Raji (cell line): ENCODE measurements around the gene COL1A1.

Source experiments
- POLR2A ChIP-seq: IDR thresholded peaks from 2 replicates; pipeline ENCODE4 v1.6.1; 2011; ENCODE audit warnings: low read depth, low read length, control low read depth; ENCODE audit not compliant: insufficient read depth

Gene COL1A1

DNA sequence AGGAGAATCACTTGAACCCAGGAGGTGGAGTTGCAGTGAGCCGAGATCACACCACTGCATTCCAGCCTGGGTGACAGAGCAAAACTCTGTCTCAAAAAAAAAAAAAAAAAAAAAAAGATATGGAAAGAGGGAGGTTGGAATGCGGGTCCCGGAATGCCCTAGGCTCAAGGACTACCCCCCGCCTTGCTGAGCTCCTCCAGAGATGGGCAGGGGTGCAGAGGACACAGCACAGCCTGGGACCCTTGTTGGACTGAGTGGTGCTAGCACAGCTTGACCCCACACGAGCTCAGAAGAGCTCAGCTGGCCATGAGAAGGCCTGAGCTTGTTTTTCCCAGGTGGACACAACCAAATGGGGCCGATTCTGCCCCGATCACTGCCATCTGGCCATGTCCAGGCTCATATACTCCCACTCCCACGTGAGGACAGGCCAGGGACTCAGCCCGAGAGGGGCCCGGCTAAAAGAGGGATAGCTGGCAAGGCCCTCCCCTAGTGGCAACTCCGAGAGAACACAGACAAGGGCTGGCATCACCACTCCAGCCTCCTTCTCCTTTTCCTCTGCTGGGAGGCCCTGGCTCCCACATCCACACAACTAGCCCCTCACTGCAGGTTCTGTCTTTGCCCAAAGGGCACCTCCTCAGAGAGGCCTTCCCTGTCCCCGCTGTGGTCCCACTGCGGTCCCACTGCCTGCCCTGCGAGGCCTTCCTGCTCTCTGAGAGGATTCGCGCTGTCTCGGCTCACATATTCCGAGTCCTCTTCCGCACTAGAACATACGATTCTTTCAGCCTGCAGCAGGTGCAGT is 24.7 kb downstream of the COL1A1 start:
- TF ChIP-seq POLR2A = no peak

DNA sequence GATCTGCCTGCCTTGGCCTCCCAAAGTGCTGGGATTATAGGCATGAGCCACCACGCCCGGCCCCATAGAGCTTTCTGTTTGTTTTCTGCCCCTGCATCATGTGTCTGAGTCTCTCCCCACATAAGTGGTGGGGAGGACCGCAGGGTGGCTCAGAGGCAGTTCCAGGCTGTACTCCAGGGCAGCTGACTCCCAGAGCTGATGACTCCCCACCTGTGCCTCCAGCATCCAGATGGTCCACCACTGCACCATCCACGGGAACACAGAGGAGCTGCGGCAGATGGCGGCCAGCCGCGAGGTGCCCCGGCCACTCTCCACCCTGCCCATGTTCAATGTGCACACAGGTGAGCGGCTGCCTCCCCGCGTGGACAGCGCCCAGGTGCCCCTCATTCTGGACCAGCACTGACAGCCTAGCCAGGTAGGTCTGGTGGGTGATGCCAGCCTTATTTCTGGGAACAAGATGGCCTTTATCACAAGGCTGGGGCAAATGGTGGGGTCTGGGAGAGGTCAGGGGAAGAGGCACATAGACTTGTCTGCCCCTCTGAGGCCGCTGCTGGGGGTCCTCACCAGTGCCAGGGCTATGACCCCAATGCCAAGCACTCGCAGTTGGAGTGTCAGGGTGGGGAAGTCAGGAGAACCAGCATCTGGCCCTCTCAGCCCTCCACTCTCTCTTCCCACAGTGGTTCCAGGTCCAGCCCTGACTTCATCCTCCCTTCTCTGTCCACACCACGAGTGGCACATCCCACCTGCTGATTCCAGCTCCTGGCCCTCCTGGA is 26.2 kb downstream of the COL1A1 start:
- TF ChIP-seq POLR2A = no peak

DNA sequence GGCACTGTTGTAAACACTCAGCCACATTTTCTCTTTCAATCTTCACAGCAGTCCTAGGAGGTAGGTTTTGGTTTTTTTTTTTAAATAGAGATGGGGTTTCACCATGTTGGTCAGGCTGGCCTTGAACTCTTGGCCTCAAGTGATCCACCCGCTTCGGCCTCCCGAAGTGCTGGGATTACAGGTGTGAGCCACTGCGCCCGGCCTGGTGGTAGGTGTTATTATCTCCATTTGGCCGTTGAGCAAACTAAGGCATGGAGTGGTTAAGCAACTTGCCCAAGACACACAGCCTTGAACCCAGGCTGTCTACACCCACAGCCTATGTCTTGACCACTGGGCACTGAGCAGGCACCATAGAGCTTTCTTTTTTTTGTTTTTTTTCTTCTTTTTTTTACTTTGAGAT is 27.0 kb downstream of the COL1A1 start:
- no peak for TF ChIP-seq POLR2A

DNA sequence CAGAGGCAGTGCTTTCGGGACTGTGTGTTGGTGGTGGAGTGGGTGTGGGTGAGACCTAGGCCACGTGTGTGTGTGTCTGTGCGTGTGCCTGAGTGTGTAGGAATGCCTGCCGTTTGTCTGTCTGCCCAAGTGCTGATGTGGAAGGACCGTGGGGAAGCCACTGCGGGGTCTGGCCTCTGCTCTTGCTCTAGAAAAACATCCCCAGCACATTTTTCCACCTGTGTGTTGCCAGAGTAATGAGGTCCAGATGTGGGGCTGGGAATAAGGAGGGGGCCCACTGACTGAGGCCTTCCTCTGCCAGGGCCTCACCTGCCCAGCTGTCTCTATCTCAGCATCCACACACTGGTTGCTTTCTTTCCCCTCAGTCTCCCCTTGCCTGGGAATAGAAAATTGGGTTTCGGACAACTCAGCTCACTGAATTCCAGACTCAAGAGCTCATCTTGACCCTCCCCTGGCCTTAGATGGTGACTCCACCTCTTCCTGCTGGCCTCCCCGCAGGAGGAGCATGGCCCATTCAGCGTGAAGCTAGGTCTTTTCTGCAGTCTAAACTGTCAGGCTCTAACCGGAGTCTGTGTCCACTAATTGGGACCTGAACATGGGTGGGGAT is 28.0 kb downstream of the COL1A1 start:
- TF ChIP-seq POLR2A = no peak

DNA sequence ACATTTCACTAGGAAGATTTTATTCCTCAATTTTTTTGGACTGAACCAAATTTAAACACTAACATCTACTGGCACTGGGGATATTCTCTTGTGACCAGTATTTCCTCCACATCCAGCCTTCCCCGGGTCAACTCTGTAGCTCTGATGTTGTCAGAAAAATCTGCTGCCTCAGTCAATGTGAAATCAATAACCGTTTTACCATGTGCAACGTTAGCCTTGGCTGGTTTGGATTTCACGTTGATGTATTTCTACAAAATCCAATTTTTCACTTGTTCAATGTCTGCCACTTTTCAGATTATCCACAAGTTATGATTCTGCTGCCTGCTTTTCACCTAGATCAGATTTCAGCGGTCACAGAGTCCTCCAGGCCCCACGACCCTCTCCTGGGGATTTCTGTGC is 28.5 kb downstream of the COL1A1 start:
- TF ChIP-seq POLR2A = no peak

DNA sequence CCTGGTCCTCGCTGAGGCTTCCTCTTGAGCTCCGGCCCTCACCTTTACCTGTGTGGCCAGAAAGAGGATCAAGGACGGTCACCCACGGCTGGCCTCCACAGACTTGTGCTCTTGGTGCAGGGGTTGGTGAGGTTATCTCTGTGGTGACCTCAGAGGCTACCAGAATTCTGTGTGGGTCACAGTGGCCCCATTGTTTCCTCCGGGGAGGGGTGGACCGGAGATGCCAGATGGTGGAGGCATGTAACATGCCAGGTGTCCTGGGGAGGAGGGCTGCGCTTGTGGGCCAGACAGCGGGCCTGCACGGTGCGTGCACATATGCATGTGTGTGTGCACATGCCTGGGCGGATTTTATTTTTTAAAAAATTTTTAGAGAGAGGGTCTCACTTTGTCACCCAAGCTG is 29.3 kb downstream of the COL1A1 start:
- TF ChIP-seq POLR2A = no peak

DNA sequence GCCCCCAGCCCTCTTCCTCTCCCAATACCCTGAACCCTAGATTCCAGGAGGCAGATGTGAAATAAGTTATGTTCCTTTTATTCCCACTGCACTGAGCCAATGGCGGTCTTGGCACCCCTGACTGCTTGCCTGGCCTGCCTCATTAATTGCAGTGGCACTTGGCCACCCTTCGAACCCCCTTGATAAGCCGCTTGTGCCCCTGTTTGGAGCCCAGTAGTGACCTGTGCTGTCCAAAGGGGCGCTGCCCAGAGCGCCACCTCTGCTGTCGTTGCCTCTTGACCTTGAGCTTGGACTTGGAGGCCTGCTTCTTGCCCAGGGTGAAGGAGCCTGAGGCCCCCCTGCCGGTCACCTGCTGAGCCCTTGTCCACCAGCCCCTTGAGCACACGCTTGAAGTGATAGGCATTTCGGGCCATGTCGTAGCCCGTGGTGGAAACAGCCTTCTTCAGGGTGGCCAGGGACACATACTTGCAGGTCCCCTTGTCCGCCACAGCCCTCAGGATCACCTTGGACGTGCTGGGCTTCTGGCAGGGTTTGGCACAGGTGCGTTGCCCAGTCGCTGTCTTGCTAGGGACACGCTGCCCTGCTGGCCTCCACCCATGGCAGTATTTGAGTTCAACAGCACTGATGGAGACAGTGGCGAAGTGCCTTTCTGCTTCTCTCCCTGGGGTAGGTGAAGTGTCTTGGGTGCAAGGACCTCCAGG is 29.9 kb downstream of the COL1A1 start:
- TF ChIP-seq POLR2A = no peak

DNA sequence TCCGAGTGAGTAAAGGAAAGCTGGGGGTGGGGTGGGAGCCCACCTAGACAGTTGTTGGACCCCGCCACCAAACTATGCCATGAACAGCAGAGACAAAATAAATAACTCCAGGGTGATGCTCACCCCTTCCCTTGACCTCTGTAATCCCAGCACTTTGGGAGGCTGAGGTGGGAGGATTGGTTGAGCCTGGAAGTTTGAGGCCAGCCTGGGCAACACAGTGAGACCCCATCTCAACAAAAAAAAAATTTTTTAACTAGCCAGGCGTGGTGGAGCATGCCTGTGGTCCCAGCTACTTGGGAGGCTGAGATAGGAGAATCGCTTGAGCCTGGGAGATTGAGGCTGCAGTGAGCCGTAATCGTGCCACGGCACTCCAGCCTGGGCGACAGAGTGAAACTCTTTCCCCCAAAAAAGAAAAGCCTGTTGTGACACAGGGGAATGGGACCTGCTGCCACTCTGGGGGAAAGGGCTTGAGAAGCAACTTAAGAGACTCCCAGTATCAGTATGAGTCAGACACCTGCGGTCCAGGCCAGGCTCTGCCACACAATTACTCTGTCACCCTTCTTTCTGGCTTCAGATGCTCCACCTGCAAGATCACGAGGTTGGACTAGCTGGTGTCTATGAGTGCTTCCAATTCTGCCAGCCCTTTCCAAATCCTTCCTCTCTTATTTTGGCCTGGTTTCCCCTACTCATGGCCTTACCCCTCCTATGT is 30.6 kb downstream of the COL1A1 start:
- no peak for TF ChIP-seq POLR2A

DNA sequence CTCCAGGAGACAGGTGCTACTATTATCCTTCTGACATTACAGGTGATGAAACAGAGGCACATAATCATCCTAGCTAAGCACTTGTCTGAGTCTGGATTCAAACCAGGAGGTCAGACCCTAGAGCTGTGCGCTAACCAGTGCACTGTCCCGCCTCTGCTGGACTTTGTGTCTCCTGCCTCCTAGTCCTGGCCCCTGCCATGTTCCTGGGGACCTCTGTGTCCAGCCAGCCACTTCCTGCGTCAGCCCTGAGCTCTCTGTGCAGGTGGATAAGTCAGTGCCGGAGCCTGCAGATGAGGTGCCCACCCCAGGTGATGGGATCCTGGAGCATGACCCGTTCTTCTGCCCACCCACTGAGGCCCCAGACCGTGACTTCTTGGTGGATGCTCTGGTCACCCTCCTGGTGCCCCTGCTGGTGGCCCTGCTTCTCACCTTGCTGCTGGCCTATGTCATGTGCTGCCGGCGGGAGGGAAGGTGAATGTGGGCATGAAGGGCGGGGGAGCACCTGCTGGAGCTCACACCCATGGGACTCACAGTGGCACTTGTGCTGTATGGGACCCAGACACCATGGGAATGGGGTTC is 31.5 kb downstream of the COL1A1 start:
- TF ChIP-seq POLR2A = no peak

DNA sequence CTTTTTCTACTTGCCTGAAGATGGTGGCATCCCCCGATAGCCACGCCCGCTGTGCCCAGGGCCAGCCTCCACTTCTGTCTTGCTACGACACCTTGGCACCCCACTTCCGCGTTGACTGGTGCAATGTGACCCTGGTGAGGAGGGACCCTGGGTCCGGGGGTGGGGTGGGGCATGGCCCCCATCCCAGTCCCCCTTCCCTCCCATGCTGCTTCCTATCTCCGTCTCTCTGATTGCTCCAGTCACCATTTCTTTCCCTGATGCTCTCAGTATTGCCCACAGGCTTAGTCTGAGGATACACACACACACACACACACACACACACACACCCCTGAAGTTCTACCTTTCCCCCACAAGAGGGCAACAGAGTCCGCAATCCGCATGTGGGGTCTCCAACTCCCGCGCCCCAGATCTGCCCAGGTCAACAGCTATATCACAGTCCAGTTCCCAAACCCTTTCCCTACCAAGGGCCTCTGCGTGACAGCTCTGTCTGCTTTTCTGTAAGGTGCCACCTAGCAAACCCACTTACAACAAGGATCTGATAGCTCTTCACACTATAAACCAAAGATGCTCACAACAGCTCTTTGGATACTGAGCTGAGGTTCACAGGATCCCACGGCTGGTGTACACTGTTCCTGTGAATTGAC is 32.2 kb downstream of the COL1A1 start:
- TF ChIP-seq POLR2A = no peak

DNA sequence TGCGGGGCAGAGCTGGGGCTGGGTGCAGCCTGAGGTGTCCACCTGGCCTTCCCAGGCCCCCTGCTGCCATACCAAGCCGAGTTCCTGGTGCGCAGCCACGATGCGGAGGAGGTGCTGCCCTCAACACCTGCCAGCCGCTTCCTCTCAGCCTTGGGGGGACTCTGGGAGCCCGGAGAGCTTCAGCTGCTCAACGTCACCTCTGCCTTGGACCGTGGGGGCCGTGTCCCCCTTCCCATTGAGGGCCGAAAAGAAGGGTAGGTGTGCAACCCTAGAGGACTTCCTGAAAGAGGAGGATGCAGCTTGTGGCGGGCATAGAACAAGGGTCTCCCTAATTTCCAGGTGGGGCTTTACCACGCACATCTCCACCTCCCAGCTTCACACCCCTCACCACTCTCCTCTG is 33.1 kb downstream of the COL1A1 start:
- TF ChIP-seq POLR2A = no peak

DNA sequence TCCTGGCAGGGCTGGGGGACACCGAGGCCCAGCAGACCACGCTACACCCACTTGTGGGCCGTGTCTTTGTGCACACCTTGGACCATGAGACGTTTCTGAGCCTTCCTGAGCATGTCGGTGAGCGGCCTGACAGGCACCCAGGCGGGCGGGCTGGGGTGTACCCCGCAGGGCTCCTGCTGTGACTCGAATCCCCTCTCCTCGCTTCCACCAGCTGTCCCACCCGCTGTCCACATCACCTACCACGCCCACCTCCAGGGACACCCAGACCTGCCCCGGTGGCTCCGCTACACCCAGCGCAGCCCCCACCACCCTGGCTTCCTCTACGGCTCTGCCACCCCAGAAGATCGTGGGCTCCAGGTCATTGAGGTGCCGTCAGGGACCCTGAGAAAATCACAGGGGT is 34.1 kb downstream of the COL1A1 start:
- TF ChIP-seq POLR2A = no peak

DNA sequence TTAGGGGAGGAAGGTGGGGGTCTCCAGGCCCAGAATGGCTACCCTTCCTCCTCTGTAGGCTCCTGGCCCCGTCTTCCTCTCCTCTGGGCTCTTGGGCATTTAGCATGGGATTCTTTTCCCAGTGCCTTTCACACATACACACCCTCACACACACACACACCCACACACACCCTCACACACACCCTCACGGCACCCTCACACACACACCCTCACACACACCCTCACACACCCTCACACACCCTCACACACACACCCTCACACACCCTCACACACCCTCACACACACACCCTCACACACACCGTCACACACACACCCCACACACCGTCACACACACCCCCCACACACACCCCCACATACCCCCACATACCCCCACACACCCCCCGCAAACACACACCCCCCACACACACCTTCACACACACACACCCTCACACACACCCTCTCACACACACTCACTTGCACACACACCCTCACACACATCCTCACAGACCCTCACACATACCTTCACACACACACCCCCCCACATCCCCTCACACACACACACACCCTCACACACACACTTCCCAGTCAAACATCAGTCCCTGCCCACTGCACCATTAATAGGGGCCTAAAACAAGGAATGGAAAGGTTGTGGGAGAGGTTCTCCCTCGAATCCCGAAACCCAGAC is 34.8 kb downstream of the COL1A1 start:
- no peak for TF ChIP-seq POLR2A

DNA sequence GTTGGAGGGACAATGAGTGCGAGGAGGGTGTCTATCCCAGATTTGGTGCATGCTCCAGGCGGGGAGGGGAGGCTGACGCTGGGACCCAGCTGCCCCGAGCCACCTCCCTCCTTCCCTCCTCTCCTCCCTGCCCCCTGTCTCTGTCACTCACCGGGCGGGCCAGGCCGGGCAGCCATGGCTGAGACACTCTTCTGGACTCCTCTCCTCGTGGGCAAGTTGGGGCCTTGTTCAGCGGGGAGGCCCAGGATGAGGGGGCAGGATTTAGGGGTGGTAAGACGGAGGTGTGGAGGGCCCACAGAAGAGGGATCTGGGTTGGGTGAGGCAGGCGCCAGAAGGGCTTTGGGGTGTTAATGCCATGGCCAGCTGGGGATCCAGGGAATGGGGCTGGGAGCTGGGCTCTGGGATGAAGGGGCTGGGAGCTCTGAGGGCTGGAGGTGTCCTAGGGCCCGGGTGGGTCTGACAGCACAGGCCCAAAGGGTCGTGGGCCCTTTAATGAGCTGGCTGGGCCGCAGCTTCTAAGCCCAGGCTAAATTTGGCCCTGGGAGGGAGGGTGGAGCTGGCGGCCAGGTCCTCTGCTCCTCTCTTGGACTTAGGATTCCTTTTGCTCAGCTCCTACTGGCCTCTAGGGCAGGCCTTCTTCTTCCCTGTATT is 35.4 kb downstream of the COL1A1 start, which contains the start of gene SGCA:
TSS of gene SGCA (plus strand) at position 139 of the 651 bp plus-strand sequence. CDS start at position 175, 36 bp downstream.
- TF ChIP-seq POLR2A = no peak
